Naive thymus-derived CD8-positive, alpha-beta T cell (primary cell): ENCODE data around the gene C12orf75. TPM values are rescaled to one million over a fixed set of nuclear protein-coding genes. Genes with fewer than 3 reads are reported as not detected.
"Not testable (repeated sequence)": the region's sequence is repeated elsewhere in the genome, so short reads cannot be mapped to it uniquely, and the experiment has no call there.

Source experiments
- ATAC-seq, 2 donors: fragments of 150-1000 bp; cut with Tn5 transposase in 1 of 2; sonication (Bioruptor Pico), chemical (Tn5 transposase) in 1 of 2; 1 replicate in 1 of 2; 2 replicates in 1 of 2; pipeline ENCODE4 v1.10.0; 2021; ENCODE audit warnings: mild to moderate bottlenecking in 2 of 2, moderate library complexity in 2 of 2
- POLR2A ChIA-PET: fragments of 350-600 bp; sonication (Branson Sonifier 250); formaldehyde crosslinking; loops from one replicate; lab custom pipeline; 2021; ENCODE audit warnings: antibody characterized with exemption; lab: Charles Lee
- DNase-seq, 10 donors: peaks; one replicate each; pipeline versions ENCODE4 v3.0.0 to v3.0.0-alpha.2; 2020 to 2022
- H3K27ac Mint-ChIP-seq, 10 donors: one replicate each; pipeline ENCODE4 v1.8.0; 2020 to 2022; ENCODE audit warnings: mild to moderate bottlenecking in 10 of 10, mixed read lengths in 10 of 10, moderate library complexity in 4 of 10, inconsistent platforms in 1 of 10
- H3K27me3 Mint-ChIP-seq, 5 donors: one replicate each; pipeline ENCODE4 v1.8.0; 2021 to 2022; ENCODE audit warnings: mixed read lengths in 5 of 5
- H3K36me3 Mint-ChIP-seq, 3 donors: one replicate each; pipeline ENCODE4 v1.8.0; 2020 to 2022; ENCODE audit warnings: mixed read lengths in 3 of 3, mild to moderate bottlenecking in 2 of 3, inconsistent platforms in 1 of 3
- H3K4me1 Mint-ChIP-seq, 4 donors: one replicate each; pipeline ENCODE4 v1.8.0; 2021 to 2022; ENCODE audit warnings: mixed read lengths in 4 of 4
- H3K4me3 Mint-ChIP-seq, 10 donors: one replicate each; pipeline ENCODE4 v1.8.0; 2020 to 2022; ENCODE audit warnings: mild to moderate bottlenecking in 10 of 10, mixed read lengths in 10 of 10, moderate library complexity in 6 of 10, inconsistent platforms in 1 of 10
- H3K9me3 Mint-ChIP-seq, 9 donors: one replicate each; pipeline ENCODE4 v1.8.0; 2020 to 2022; ENCODE audit warnings: mixed read lengths in 9 of 9, mild to moderate bottlenecking in 3 of 9, inconsistent platforms in 1 of 9, moderate library complexity in 1 of 9
- polyA plus RNA-seq, 3 donors: library from polyadenylated mRNA; unstranded; fragments of 300-500 nt; fragmentation: Illumina TruSeq; gene quantifications; one replicate each; pipeline ENCODE4 v1.2.3, GENCODE V29; 2021
- total RNA-seq, 8 experiments: library from RNA in 2 of 8; stranded (reverse) in 2 of 8; gene quantifications; one replicate each; pipeline ENCODE4 v1.2.3 and lab custom pipeline; 2021 to 2026

The C12orf75 gene
- total and polyA plus RNA-seq, 5 experiments from 2014 or later: 6.1 to 130 (median 33.8) TPM

GRCh38 chr12:105313755-105314154 is 16.7 kb upstream of the C12orf75 start:
- H3K27me3 Mint-ChIP-seq, ATAC-seq, POLR2A ChIA-PET, H3K4me3 Mint-ChIP-seq, DNase-seq, H3K27ac Mint-ChIP-seq: not testable (repeated sequence)
- Mint-ChIP-seq H3K9me3 (peaks cover 0 to 30% (median 12%) of the 10 kb centered on the region in 9 donors), H3K36me3 (peaks cover 0 to 35% (median 18%) of the 10 kb centered on the region in 3 donors), H3K4me1 (peaks cover 10 to 14% (median 12%) of the 10 kb centered on the region in 4 donors)

- DNase-seq: no peak
- H3K4me3 Mint-ChIP-seq: peak overlapping the region in 3 of 10 donors; percentile 4 to 48 (median 12)
- POLR2A ChIA-PET: no interaction called here
These were observed 15.4 kb upstream of the C12orf75 start for GRCh38 chr12:105315130-105315529.

GRCh38 chr12:105315726-105316125 is 14.8 kb upstream of the C12orf75 start:
- H3K4me3 Mint-ChIP-seq: peak overlapping the region in 1 of 10 donors; percentile 2
- no peak for ATAC-seq
- H3K27ac Mint-ChIP-seq: peak overlapping the region in 2 of 10 donors; percentile 65 to 75
- H3K9me3 Mint-ChIP-seq: peaks cover 0 to 24% (median 10%) of the 10 kb centered on the region in 9 donors
- peaks cover 0 to 19% (median 15%) of the 10 kb centered on the region in 3 donors for H3K36me3 Mint-ChIP-seq
- peaks cover 10 to 19% (median 12%) of the 10 kb centered on the region in 4 donors for H3K4me1 Mint-ChIP-seq
- peaks cover 0 to 3% (median 0%) of the 10 kb centered on the region in 5 donors for H3K27me3 Mint-ChIP-seq
- no peak for DNase-seq
- POLR2A ChIA-PET: no interaction called here

More at GRCh38 chr12:105315130-105315529, 15.4 kb upstream of the C12orf75 start:
- no peak for ATAC-seq
- H3K27ac Mint-ChIP-seq: peak overlapping the region in 2 of 10 donors; percentile 10 to 65
- H3K36me3 Mint-ChIP-seq: peaks cover 0 to 22% (median 15%) of the 10 kb centered on the region in 3 donors
- H3K9me3 Mint-ChIP-seq: peaks cover 0 to 24% (median 11%) of the 10 kb centered on the region in 9 donors
- peaks cover 0 to 3% (median 0%) of the 10 kb centered on the region in 5 donors for H3K27me3 Mint-ChIP-seq
- H3K4me1 Mint-ChIP-seq: peaks cover 10 to 19% (median 12%) of the 10 kb centered on the region in 4 donors

- DNase-seq (no peak), ATAC-seq (no peak)
- peaks cover 10 to 19% (median 12%) of the 10 kb centered on the region in 4 donors for H3K4me1 Mint-ChIP-seq
- H3K9me3 Mint-ChIP-seq: peaks cover 0 to 24% (median 10%) of the 10 kb centered on the region in 9 donors
- POLR2A ChIA-PET: no interaction called here
- H3K27ac Mint-ChIP-seq: peak overlapping the region in 2 of 10 donors; percentile 31 to 69
- H3K36me3 Mint-ChIP-seq: peaks cover 0 to 19% (median 15%) of the 10 kb centered on the region in 3 donors
- H3K27me3 Mint-ChIP-seq: no peaks in the 10 kb centered on the region
- H3K4me3 Mint-ChIP-seq: no peak overlapping the region
These were observed 13.3 kb upstream of the C12orf75 start for GRCh38 chr12:105316931-105317852.

- DNase-seq (no peak), ATAC-seq (no peak)
- Mint-ChIP-seq H3K9me3 (peaks cover 0 to 16% (median 7%) of the 10 kb centered on the region in 9 donors), H3K4me1 (peaks cover 10 to 20% (median 12%) of the 10 kb centered on the region in 4 donors), H3K4me3 (no peak overlapping the region), H3K36me3 (peaks cover 0 to 15% (median 10%) of the 10 kb centered on the region in 3 donors), H3K27ac (no peak overlapping the region), H3K27me3 (no peaks in the 10 kb centered on the region)
- POLR2A ChIA-PET: no interaction called here
These were observed 12.4 kb upstream of the C12orf75 start for GRCh38 chr12:105317942-105318621.

- POLR2A ChIA-PET: no interaction called here
- H3K27ac Mint-ChIP-seq: peak overlapping the region in 2 of 10 donors; percentile 36 to 46
- H3K9me3 Mint-ChIP-seq: peaks cover 0 to 8% (median 4%) of the 10 kb centered on the region in 9 donors
- no peak for ATAC-seq
- H3K4me3 Mint-ChIP-seq: no peak overlapping the region
- no peaks in the 10 kb centered on the region for H3K27me3 Mint-ChIP-seq
- peaks cover 0 to 9% (median 6%) of the 10 kb centered on the region in 3 donors for H3K36me3 Mint-ChIP-seq
- peaks cover 10 to 21% (median 12%) of the 10 kb centered on the region in 4 donors for H3K4me1 Mint-ChIP-seq
- no peak for DNase-seq
These were observed 11.6 kb upstream of the C12orf75 start for GRCh38 chr12:105318651-105319483.

GRCh38 chr12:105319691-105320209 is 10.7 kb upstream of the C12orf75 start:
- peak in 8 of 10 donors; percentile 13 to 66 (median 27) for DNase-seq
- Mint-ChIP-seq H3K27ac (peak overlapping the region in 1 of 10 donors; percentile 5), H3K4me3 (no peak overlapping the region), H3K36me3 (peaks cover 0 to under 1% (median 0%) of the 10 kb centered on the region in 3 donors), H3K27me3 (no peaks in the 10 kb centered on the region), H3K4me1 (peaks cover 10 to 20% (median 11%) of the 10 kb centered on the region in 4 donors), H3K9me3 (no peaks in the 10 kb centered on the region)
- POLR2A ChIA-PET: interaction anchor here (2.6 kb wide), 1 partner anchor 11 kb away, joined by 16 read pairs; the partner anchor contains the start of gene C12orf75
- ATAC-seq: peak; percentile 88 to 95

GRCh38 chr12:105321125-105321524 is 9.4 kb upstream of the C12orf75 start:
- H3K27ac Mint-ChIP-seq: peak overlapping the region in 1 of 10 donors; percentile 81
- no peaks in the 10 kb centered on the region for H3K9me3 Mint-ChIP-seq
- H3K27me3 Mint-ChIP-seq: no peaks in the 10 kb centered on the region
- DNase-seq (no peak), ATAC-seq (peak in 1 of 2 donors; percentile 37)
- no peak overlapping the region for H3K4me3 Mint-ChIP-seq
- no peaks in the 10 kb centered on the region for H3K36me3 Mint-ChIP-seq
- POLR2A ChIA-PET: interaction anchor here (2.6 kb wide), 1 partner anchor 10 kb away, joined by 16 read pairs; the partner anchor contains the start of gene C12orf75
- peaks cover 0 to 8% (median 3%) of the 10 kb centered on the region in 4 donors for H3K4me1 Mint-ChIP-seq

- H3K9me3 Mint-ChIP-seq: no peaks in the 10 kb centered on the region
- H3K4me3 Mint-ChIP-seq: no peak overlapping the region
- ATAC-seq: no peak
- H3K27me3 Mint-ChIP-seq: no peaks in the 10 kb centered on the region
- H3K27ac Mint-ChIP-seq: no peak overlapping the region
- H3K4me1 Mint-ChIP-seq: peaks cover 0 to 12% (median 7%) of the 10 kb centered on the region in 4 donors
- POLR2A ChIA-PET: interaction anchor here (0.6 to 2.6 kb wide), 2 partner anchors 9 to 54 kb away, joined by 3 to 16 read pairs; partner anchors contain the start of gene C12orf75
- DNase-seq: no peak
- no peaks in the 10 kb centered on the region for H3K36me3 Mint-ChIP-seq
These were observed 8.4 kb upstream of the C12orf75 start for GRCh38 chr12:105322070-105322469.

- Mint-ChIP-seq H3K9me3 (no peaks in the 10 kb centered on the region), H3K27ac (peak overlapping the region in 4 of 10 donors; percentile 2 to 61 (median 21))
- no peak for ATAC-seq
These were observed 5.8 kb upstream of the C12orf75 start for GRCh38 chr12:105324704-105325103.

GRCh38 chr12:105325117-105325516 is 5.4 kb upstream of the C12orf75 start:
- Mint-ChIP-seq H3K27ac (peak overlapping the region in 5 of 10 donors; percentile 2 to 61 (median 22)), H3K4me3 (no peak overlapping the region), H3K27me3 (no peaks in the 10 kb centered on the region), H3K4me1 (peaks cover 6 to 29% (median 25%) of the 10 kb centered on the region in 4 donors), H3K36me3 (no peaks in the 10 kb centered on the region), H3K9me3 (no peaks in the 10 kb centered on the region)
- DNase-seq (no peak), ATAC-seq (no peak)
- POLR2A ChIA-PET: no interaction called here

More at GRCh38 chr12:105324704-105325103, 5.8 kb upstream of the C12orf75 start:
- POLR2A ChIA-PET: no interaction called here
- Mint-ChIP-seq H3K36me3 (no peaks in the 10 kb centered on the region), H3K4me3 (no peak overlapping the region), H3K4me1 (peaks cover 2 to 26% (median 23%) of the 10 kb centered on the region in 4 donors), H3K27me3 (no peaks in the 10 kb centered on the region)
- DNase-seq: no peak
